Measurements from ENCODE around the gene CCDC178.

Gene CCDC178

DNA sequence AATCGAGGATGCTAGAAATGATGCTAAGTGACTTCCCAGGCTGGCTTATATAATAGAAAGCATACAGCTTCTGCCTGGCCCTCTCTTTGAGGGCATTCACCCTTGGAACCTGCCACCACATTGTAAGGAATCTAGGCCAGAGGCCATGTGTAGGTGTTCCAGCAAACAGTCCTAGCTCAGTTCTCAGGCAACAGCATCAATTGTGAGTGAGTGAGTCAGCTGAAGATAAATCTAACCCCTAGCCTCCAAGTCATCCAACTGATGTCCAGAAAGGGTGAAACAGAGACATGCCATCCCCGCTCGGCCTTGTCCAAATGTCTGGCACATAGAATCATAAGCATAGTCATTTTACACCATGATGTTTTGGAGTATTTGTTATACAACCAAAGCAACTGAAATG is 343.4 kb downstream of the CCDC178 start:
- no peak for DNase-seq (ENCODE audit: extremely low spot score)
- TF ChIP-seq TARDBP (IDR thresholded peaks at IDR 0.05) (no peak), HDGF (IDR thresholded peaks at IDR 0.05; ENCODE audit: borderline replicate concordance) (no peak), SP1 (IDR thresholded peaks at IDR 0.05) (no peak), L3MBTL2 (conservative IDR thresholded peaks at IDR 0.05) (no peak), NFRKB (IDR thresholded peaks at IDR 0.05) (no peak), FOXK2 (IDR thresholded peaks at IDR 0.05) (no peak)
- TF ChIP-seq, protein P1, sequence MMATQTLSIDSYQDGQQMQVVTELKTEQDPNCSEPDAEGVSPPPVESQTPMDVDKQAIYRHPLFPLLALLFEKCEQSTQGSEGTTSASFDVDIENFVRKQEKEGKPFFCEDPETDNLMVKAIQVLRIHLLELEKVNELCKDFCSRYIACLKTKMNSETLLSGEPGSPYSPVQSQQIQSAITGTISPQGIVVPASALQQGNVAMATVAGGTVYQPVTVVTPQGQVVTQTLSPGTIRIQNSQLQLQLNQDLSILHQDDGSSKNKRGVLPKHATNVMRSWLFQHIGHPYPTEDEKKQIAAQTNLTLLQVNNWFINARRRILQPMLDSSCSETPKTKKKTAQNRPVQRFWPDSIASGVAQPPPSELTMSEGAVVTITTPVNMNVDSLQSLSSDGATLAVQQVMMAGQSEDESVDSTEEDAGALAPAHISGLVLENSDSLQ (IDR thresholded peaks at IDR 0.05) = no peak
- CTCF ChIA-PET = no interaction called here
- POLR2A ChIA-PET = no interaction called here

DNA sequence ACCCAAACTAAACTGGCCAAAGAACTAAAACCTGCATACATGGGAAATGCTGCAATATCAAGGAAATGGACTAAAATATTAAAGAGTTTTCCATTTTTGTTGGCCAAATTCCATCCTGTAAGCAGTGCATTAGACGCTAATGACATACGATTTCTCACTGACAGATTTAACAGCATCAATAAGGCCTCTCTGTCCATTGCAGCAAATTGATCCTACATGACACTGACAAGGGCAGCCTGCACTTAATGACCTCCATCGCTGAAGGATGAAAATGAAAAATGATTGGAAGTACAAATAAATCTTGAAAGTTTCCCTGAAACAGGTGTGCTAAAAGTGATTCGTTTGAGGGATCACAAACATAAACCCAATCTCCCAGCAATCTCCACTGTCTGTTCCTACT is 350.1 kb downstream of the CCDC178 start:
- POLR2A ChIA-PET = no interaction called here
- CTCF ChIA-PET = no interaction called here
- TF ChIP-seq NFRKB (IDR thresholded peaks at IDR 0.05) (no peak), TARDBP (IDR thresholded peaks at IDR 0.05) (no peak), SP1 (IDR thresholded peaks at IDR 0.05) (no peak), HDGF (IDR thresholded peaks at IDR 0.05; ENCODE audit: borderline replicate concordance) (no peak), L3MBTL2 (conservative IDR thresholded peaks at IDR 0.05) (no peak), LEF1 (IDR thresholded peaks at IDR 0.05; ENCODE audit: borderline replicate concordance) (no peak), FOXK2 (IDR thresholded peaks at IDR 0.05) (no peak), ARNT (IDR thresholded peaks at IDR 0.05) (no peak), CTBP1 (IDR thresholded peaks at IDR 0.05; ENCODE audit: borderline replicate concordance) (no peak), FOXM1 (IDR thresholded peaks at IDR 0.05; ENCODE audit: borderline replicate concordance) (no peak)
- TF ChIP-seq, protein P1 (IDR thresholded peaks at IDR 0.05) = no peak

DNA sequence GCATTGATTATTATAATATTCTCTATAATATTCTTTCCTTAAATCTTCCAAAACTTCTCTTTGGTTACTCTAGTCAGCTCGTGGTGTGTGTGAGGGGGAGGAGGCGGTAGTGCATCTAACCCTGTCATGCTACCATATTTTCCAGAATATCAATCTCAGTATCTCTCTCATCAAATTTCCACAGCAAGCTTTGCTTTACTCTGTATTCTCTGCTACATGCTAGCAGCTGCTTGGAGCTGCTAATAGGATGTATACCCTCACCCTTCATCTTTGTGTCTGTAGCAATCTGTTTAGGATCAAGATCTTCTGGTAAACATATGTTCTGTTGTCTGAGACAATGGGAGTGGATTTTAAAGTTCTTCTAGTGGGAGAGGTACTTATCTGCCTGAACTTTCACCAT is 363.9 kb downstream of the CCDC178 start:
- DNase-seq (ENCODE audit: extremely low spot score) = no peak
- POLR2A ChIA-PET = no interaction called here
- CTCF ChIA-PET = no interaction called here
- no peak for TF ChIP-seq LEF1 (IDR thresholded peaks at IDR 0.05; ENCODE audit: borderline replicate concordance)
- no peak for TF ChIP-seq ARNT (IDR thresholded peaks at IDR 0.05)
- TF ChIP-seq FOXA1 (IDR thresholded peaks at IDR 0.05) = no peak
- no peak for TF ChIP-seq ELF4 (IDR thresholded peaks at IDR 0.05)
- no peak for TF ChIP-seq SUZ12 (IDR thresholded peaks at IDR 0.05)
- TF ChIP-seq SP1 (IDR thresholded peaks at IDR 0.05) = no peak
- TF ChIP-seq L3MBTL2 (conservative IDR thresholded peaks at IDR 0.05) = no peak
- no peak for TF ChIP-seq FOXK2 (IDR thresholded peaks at IDR 0.05)
- TF ChIP-seq, protein P1 (IDR thresholded peaks at IDR 0.05) = no peak
- TF ChIP-seq TARDBP (IDR thresholded peaks at IDR 0.05) = no peak
- no peak for TF ChIP-seq CTBP1 (IDR thresholded peaks at IDR 0.05; ENCODE audit: borderline replicate concordance)
- TF ChIP-seq HDGF (IDR thresholded peaks at IDR 0.05; ENCODE audit: borderline replicate concordance) = no peak
- no peak for TF ChIP-seq NFRKB (IDR thresholded peaks at IDR 0.05)

More for the DNA sequence above, 350.1 kb downstream of the CCDC178 start:
- DNase-seq (ENCODE audit: extremely low spot score) = no peak

DNA sequence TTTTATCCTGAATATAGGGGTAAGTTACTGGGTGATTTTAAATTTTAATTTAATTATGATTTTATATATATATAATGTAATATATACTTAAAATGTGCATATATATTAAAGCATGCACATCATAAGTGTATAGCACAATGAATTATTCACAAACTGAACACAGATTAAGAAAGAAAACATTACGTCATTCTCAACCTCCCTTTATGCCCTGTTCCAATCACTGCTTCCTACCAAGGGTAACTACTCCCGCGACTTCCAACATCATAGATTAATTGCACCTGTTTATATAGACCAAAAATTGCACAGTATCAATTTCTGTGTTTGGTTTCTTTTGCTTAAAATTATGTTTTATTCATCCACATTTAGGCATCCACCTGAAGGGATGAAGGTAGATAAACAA is 366.4 kb downstream of the CCDC178 start:
- DNase-seq (ENCODE audit: extremely low spot score) = no peak
- no peak for TF ChIP-seq CTBP1 (IDR thresholded peaks at IDR 0.05; ENCODE audit: borderline replicate concordance)
- TF ChIP-seq, protein P1 (IDR thresholded peaks at IDR 0.05) = no peak
- no peak for TF ChIP-seq SP1 (IDR thresholded peaks at IDR 0.05)
- TF ChIP-seq TARDBP (IDR thresholded peaks at IDR 0.05) = no peak
- TF ChIP-seq ARNT (IDR thresholded peaks at IDR 0.05) = no peak
- TF ChIP-seq LEF1 (IDR thresholded peaks at IDR 0.05; ENCODE audit: borderline replicate concordance) = no peak
- no peak for TF ChIP-seq FOXK2 (IDR thresholded peaks at IDR 0.05)
- TF ChIP-seq ZNF384 (IDR thresholded peaks at IDR 0.05) = no peak
- no peak for TF ChIP-seq L3MBTL2 (conservative IDR thresholded peaks at IDR 0.05)
- TF ChIP-seq FOXM1 (IDR thresholded peaks at IDR 0.05; ENCODE audit: borderline replicate concordance) = no peak
- no peak for TF ChIP-seq ELF4 (IDR thresholded peaks at IDR 0.05)
- no peak for TF ChIP-seq HDGF (IDR thresholded peaks at IDR 0.05; ENCODE audit: borderline replicate concordance)
- no peak for TF ChIP-seq BHLHE40 (IDR thresholded peaks at IDR 0.05; ENCODE audit: borderline replicate concordance)
- TF ChIP-seq SUZ12 (IDR thresholded peaks at IDR 0.05) = no peak
- no peak for TF ChIP-seq FOXA1 (IDR thresholded peaks at IDR 0.05)
- TF ChIP-seq NFRKB (IDR thresholded peaks at IDR 0.05) = no peak
- ChIA-PET CTCF (no interaction called here), POLR2A (no interaction called here)

DNA sequence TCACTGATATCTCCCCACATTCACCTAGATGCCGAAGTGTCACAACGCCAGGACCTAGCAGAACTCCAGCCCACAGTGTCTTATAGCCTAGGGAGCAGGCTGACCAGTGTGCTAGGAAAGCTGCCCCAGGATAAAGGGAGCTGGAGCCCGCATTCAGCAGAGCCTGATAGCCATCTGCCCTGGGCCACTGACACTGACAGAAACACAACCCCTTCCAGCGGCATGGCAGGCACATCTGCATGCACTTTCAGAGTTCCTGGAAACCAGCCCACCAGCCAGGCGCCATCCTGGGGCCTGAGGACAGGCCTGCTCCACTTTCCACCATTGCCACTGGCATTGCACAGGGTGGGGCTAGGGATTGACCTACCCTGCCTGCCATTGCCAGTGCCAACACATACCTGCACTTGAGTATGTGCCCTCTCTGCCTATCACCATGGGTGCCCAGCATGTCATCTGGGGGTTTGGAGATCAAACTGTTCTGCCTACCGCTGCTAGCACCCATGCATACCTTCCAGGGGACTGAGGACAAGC is 377.6 kb downstream of the CCDC178 start:
- DNase-seq (ENCODE audit: extremely low spot score) = no peak
- CTCF ChIA-PET = no interaction called here
- TF ChIP-seq, protein P1 (IDR thresholded peaks at IDR 0.05) = no peak
- TF ChIP-seq HDGF (IDR thresholded peaks at IDR 0.05; ENCODE audit: borderline replicate concordance) (no peak), SUZ12 (IDR thresholded peaks at IDR 0.05) (no peak), BHLHE40 (IDR thresholded peaks at IDR 0.05; ENCODE audit: borderline replicate concordance) (no peak), FOXM1 (IDR thresholded peaks at IDR 0.05; ENCODE audit: borderline replicate concordance) (no peak), ARNT (IDR thresholded peaks at IDR 0.05) (no peak), LEF1 (IDR thresholded peaks at IDR 0.05; ENCODE audit: borderline replicate concordance) (no peak), FOXK2 (IDR thresholded peaks at IDR 0.05) (no peak), L3MBTL2 (conservative IDR thresholded peaks at IDR 0.05) (no peak), SP1 (IDR thresholded peaks at IDR 0.05) (no peak), CTBP1 (IDR thresholded peaks at IDR 0.05; ENCODE audit: borderline replicate concordance) (no peak)

More for the DNA sequence above, 377.6 kb downstream of the CCDC178 start:
- POLR2A ChIA-PET = no interaction called here

All from HEK293T (cell line).